LNCAP (cell line): Measurements from ENCODE around the gene NKAIN2.

ENCODE experiments used
- CTCF ChIP-seq: fragments of 450-650 bp; IDR thresholded peaks from 2 replicates; pipeline ENCODE4 v1.5.1; 2017; ENCODE audit warnings: mild to moderate bottlenecking

The NKAIN2 gene

DNA sequence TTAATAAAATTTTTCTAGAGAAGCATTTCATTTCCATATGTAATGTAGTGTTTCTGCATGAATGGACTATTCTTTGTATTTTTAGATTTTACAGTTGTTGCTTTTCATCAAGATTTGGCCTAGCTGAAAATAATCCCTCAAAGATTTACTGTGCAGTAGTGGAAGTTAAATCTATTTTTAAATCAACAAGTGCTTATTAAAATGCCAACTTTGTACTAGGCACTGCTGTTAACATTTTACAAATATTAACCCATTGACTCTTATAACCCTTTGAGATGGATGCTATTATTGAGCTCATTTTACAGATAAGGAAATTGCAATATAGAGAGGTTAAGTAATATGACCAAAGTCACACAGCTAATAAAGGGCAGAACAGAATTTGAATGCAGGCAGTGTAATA, 274.5 kb downstream of the NKAIN2 start:
- TF ChIP-seq CTCF = no peak

- TF ChIP-seq CTCF = no peak
Measured at GRCh38 chr6:124080483-124080882, 276.8 kb downstream of the NKAIN2 start.

GRCh38 chr6:124090491-124090890, 286.8 kb downstream of the NKAIN2 start:
- TF ChIP-seq CTCF = no peak

GRCh38 chr6:124099520-124099919, 295.9 kb downstream of the NKAIN2 start:
- no peak for TF ChIP-seq CTCF

DNA sequence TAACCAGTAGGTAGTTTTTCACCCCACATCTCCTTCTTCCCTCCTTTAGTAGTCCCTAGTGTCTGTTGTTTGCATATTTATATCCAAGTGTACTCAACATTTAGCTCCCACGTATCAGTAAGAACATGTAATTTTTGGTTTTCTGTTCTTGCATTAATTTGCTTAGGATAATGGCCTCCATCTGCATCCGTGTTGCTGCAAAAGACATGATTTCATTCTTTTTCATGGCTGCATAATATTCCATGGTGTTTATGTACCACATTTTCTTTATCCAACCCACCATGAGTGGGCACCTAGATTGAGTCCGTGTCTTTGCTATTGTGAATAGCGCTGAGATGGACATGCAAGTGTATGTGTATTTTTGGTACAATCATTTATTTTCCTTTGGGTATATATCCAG, 306.8 kb downstream of the NKAIN2 start:
- TF ChIP-seq CTCF = no peak

DNA sequence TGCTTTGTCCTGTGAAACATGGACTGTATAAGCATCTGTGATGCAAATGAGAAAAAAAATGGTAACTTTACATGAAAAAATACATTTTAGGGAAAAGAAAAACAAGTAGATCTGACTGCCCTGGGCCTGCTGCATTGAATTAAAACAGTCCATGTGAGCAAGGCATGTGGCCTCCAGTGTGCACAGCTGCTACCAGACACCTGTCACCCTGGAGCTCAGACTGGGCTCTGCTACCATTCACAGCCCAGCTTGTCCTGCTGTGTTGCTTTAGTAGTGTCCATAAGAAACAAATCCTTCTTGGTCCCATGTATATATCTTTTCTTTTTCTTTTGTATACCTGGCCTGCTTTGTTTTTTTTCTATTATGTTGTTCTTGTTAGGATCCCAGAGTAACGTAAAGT, 315.9 kb downstream of the NKAIN2 start:
- no peak for TF ChIP-seq CTCF

DNA sequence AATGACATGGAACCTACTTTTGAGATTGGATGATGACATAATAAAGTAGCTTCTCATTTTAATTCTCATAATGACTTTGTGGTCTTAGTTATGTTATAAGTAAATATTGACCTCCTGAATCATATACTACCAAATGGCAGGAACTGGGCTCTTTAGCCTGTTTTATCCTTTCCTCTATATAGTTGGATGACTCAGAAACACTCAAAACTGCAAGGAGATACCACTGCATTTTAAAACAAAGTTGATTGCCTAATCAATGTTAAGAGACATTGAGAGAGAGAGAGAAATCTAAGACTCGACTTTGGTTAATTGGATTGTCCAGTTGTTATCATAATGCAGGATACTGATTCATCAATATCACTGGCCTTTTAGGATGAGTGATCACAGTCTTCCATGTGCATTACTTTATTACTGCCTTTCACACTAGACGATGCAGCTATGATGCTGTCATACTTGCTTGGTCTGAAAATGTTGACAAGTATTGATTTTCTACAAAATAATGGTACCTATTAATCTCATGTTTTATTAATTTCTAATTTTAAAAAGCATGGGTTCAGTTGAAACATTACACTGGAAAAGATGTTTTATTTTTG, 320.0 kb downstream of the NKAIN2 start:
- TF ChIP-seq CTCF = no peak

DNA sequence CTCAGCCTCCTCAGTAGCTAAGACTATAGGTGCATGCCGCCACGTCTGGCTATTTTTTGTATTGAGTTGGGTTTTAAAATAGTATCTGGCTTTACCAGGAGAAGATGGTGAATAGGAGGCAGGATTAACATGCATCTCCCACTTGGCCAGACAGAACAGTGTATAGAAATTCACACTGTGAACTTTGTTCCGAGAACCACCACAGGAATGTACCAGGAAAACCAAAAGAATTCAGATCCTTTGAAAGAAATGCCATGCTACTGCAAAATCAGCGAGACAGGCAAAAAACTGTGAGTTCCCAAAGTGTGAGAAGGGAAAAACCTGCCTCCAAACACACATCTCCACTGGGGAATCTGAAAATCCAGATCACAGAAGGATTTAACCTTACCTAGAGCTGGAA, 327.6 kb downstream of the NKAIN2 start:
- TF ChIP-seq CTCF = no peak
